Measurements from ENCODE around the gene NPIPA7.
"Not testable (repeated sequence)": the region's sequence is repeated elsewhere in the genome, so short reads cannot be mapped to it uniquely, and the experiment has no call there.

The NPIPA7 gene

DNA sequence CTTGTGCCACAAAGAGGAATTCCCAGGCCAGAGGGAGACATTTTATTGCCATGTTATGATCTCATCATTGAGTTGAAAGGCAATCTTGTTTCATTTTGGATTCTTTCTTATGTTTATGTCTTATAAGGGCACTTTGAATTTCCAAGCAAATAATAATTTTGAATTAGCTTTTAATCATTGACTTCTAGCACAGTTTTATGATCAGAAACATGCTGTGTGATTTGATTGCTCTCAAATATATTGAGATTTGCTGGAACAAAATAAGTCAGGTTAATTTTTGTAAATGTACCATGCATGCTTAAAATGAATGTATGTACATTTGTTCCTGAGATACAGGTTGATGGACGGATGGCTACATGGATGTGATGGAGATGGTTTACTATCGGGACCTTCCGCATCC, at the start of gene NPIPA7:
TSS of gene NPIPA7 (plus strand) at position 301 of the 400 bp plus-strand sequence. CDS start 105 bp downstream, outside the sequence.
- DNase-seq (ENCODE audit: low spot score) = not testable (repeated sequence)

DNA sequence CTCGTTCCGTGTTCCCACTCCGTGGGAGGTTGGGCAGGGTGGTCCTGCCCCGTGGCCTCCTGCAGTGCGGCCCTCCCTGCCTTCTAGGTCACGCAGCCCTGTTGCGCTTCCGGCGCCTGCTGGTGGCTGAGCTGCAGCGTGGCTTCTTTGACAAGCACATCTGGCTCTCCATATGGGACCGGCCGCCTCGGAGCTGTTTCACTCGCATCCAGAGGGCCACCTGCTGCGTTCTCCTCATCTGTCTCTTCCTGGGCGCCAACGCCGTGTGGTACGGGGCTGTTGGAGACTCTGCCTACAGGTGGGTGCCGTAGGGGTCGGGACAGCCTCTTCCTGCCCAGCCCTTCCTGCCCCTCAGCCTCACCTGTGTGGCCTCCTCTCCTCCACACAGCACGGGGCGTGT, 47.5 kb upstream of the NPIPA7 start:
- DNase-seq (ENCODE audit: low spot score) = not testable (repeated sequence)

GRCh38 chr16:16357556-16357955, 21.4 kb upstream of the NPIPA7 start:
- not testable (repeated sequence) for DNase-seq (ENCODE audit: low spot score)

GRCh38 chr16:16358539-16359240, 20.2 kb upstream of the NPIPA7 start:
- DNase-seq (ENCODE audit: low spot score) = not testable (repeated sequence)

DNA sequence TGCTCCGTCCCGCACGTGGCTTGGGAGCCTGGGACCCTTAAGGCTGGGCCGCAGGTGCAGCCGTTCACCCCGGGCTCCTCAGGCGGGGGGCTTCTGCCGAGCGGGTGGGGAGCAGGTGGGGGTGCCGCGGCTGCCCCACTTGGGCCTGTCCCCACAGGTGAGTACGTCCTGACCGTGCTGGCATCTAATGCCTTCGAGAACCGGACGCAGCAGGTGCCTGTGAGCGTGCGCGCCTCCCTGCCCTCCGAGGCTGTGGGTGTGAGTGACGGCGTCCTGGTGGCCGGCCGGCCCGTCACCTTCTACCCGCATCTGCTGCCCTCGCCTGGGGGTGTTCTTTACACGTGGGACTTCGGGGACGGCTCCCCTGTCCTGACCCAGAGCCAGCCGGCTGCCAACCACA, 15.3 kb upstream of the NPIPA7 start:
- DNase-seq (ENCODE audit: low spot score) = not testable (repeated sequence)

GRCh38 chr16:16364100-16364499, 14.8 kb upstream of the NPIPA7 start:
- DNase-seq (ENCODE audit: low spot score) = not testable (repeated sequence)

DNA sequence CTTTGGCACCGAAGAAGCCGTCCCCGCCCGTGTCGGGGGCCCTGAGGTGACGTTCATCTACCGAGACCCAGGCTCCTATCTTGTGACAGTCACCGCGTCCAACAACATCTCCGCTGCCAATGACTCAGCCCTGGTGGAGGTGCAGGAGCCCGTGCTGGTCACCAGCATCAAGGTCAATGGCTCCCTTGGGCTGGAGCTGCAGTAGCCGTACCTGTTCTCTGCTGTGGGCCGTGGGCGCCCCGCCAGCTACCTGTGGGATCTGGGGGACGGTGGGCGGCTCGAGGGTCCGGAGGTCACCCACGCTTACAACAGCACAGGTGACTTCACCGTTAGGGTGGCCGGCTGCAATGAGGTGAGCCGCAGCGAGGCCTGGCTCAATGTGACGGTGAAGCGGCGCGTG, 14.2 kb upstream of the NPIPA7 start:
- not testable (repeated sequence) for DNase-seq (ENCODE audit: low spot score)

GRCh38 chr16:16365319-16365718, 13.6 kb upstream of the NPIPA7 start:
- not testable (repeated sequence) for DNase-seq (ENCODE audit: low spot score)

- DNase-seq (ENCODE audit: low spot score) = not testable (repeated sequence)
These were observed 13.1 kb upstream of the NPIPA7 start for GRCh38 chr16:16365851-16366250.

DNA sequence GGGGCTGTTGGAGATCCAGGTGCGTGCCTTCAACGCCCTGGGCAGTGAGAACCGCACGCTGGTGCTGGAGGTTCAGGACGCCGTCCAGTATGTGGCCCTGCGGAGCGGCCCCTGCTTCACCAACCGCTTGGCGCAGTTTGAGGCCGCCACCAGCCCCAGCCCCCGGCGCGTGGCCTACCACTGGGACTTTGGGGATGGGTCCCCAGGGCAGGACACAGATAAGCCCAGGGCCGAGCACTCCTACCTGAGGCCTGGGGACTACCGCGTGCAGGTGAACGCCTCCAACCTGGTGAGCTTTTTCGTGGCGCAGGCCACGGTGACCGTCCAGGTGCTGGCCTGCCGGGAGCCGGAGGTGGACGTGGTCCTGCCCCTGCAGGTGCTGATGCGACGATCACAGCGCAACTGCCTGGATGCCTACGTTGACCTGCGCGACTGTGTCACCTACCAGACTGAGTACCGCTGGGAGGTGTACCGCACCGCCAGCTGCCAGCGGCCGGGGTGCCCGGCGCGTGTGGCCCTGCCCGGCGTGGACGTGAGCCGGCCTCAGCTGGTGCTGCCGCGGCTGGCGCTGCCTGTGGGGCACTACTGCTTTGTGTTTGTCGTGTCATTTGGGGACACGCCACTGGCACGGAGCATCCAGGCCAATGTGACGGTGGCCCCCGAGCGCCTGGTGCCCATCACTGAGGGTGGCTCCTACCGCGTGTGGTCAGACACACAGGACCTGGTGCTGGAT, 12.2 kb upstream of the NPIPA7 start:
- not testable (repeated sequence) for DNase-seq (ENCODE audit: low spot score)

DNA sequence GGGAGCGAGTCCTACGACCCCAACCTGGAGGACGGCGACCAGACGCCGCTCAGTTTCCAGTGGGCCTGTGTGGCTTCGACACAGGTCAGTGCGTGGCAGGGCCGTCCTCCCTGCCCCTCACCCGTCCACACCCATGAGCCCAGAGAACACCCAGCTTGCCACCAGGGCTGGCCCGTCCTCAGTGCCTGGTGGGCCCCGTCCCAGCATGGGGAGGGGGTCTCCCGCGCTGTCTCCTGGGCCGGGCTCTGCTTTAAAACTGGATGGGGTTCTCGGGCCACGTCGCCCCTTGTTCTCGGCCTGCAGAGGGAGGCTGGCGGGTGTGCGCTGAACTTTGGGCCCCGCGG, 11.7 kb upstream of the NPIPA7 start:
- not testable (repeated sequence) for DNase-seq (ENCODE audit: low spot score)

GRCh38 chr16:16369081-16369856, 9.7 kb upstream of the NPIPA7 start:
- DNase-seq (ENCODE audit: low spot score) = not testable (repeated sequence)

DNA sequence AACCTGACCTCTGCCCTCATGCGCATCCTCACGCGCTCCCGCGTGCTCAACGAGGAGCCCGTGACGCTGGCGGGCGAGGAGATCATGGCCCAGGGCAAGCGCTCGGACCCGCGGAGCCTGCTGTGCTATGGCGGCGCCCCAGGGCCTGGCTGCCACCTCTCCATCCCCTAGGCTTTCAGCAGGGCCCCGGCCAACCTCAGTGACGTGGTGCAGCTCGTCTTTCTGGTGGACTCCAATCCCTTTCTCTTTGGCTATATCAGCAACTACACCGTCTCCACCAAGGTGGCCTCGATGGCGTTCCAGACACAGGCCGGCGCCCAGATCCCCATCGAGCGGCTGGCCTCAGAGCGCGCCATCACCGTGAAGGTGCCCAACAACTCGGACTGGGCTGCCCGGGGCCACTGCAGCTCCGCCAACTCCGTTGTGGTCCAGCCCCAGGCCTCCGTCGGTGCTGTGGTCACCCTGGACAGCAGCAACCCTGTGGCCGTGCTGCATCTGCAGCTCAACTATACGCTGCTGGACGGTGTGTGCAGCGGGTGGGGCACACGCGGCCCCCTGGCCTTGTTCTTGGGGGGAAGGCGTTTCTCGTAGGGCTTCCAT, 7.7 kb upstream of the NPIPA7 start:
- not testable (repeated sequence) for DNase-seq (ENCODE audit: low spot score)

DNA sequence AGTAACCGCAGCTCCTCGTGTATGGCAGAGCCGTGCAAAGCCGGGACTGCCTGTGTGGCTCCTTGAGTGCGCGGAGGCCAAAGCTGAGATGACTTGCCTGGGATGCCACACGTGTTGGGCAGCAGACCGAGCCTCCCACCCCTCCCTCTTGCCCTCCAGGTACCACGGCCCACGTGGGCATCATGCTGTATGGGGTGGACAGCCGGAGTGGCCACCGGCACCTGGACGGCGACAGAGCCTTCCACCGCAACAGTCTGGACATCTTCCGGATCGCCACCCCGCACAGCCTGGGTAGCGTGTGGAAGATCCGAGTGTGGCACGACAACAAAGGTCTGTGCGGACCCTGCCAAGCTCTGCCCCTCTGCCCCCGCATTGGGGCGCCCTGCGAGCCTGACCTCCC, 4.7 kb upstream of the NPIPA7 start:
- not testable (repeated sequence) for DNase-seq (ENCODE audit: low spot score)

DNA sequence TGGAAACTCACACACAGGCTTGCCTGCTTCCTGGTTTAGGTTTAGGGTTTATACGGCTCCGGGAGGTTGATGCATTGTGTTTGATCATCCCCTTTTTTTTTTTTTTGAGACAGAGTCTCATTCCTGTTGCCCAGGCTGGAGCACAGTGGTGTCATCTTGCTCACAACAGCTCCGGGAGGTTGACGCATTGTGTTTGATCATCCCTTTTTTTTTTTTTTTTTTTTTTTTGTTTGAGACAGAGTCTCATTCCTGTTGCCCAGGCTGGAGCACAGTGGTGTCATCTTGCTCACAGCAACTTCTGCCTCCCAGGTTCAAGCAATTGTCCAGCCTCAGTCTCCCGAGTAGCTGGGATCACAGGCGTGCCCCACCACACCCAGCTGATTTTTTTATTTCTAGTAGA, 20.7 kb downstream of the NPIPA7 start:
- not testable (repeated sequence) for DNase-seq (ENCODE audit: low spot score)

DNA sequence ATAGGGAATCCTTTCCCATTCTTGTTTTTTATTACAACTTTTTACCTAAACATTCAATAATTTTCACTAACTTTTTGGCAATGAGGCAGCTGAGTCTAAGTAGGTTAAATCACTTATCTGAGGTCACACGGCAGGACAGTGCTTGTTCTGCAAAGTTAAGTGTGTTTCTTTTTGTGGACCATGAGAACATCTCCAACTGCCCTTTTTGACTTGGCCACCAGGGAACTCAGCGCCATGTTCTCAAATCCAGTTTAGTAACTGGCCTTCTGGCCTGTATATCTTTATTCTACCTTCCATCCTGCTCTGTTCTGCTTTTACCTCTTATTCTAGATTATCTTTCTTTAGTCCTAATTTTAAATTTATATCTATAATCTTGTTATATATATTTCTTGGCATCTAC, 23.4 kb downstream of the NPIPA7 start:
- DNase-seq (ENCODE audit: low spot score) = not testable (repeated sequence)

- DNase-seq (ENCODE audit: low spot score) = not testable (repeated sequence)
These were observed 25.3 kb downstream of the NPIPA7 start for GRCh38 chr16:16404283-16404682.

DNA sequence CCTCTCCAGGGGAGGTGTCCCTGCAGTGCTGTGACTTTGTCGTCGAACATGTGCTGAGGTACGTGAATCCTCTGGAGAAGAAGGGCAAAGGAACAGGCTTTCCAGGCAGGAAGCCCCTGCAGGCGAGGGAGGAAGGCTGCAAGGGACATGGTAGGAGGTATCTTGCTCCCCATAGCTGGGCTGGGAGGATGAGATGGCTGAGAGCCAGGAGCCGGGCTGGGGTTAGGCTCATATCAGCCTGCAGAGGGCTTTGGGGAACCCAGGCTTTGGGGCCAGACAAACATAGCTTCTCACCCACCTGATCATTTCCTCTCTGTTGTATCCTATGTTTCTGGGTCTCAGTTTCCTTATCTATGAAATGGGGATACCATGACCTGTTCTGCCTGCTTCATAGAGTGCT, 26.5 kb downstream of the NPIPA7 start:
- DNase-seq (ENCODE audit: low spot score) = not testable (repeated sequence)

DNA sequence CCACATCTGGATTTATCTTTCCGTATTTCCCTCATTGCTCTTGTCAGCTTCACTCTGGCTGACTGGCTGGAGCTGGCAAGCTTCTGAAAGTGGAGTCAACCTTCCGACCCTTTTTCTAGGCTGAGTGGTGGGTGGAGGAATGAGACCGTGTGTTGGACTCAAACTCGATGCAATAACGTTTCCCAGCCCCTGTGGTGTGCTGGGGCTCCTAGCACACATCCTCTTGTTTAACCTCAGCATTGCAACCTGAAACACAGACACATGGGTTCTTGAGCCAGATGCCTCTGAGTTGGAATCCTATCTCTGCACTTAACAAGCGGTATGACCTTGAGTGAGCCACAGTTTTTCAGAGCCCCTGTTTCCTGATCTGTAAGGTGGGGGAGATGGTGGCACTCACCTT, 29.5 kb downstream of the NPIPA7 start:
- not testable (repeated sequence) for DNase-seq (ENCODE audit: low spot score)

DNA sequence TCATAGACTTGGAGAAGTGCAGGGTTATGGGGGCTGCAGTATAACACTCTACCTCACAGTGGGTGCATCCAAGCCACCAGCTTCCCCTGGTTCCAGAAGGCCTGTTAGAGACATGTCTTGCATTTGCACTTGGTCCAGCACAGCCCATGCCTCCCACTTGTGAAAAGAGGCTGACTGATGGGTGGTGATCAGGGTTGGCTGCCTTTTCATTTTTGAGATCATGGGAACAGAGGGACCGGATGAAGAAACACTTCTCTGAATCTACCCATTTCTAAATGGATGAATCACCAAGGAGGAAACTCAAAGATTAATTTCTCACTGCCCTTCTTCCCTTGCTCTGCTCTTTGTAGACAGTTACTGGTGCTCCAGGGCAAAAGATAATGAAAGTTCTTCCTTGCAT, 34.8 kb downstream of the NPIPA7 start:
- not testable (repeated sequence) for DNase-seq (ENCODE audit: low spot score)

GRCh38 chr16:16417071-16417470, 38.1 kb downstream of the NPIPA7 start:
- DNase-seq (ENCODE audit: low spot score) = not testable (repeated sequence)

- not testable (repeated sequence) for DNase-seq (ENCODE audit: low spot score)
These were observed 39.1 kb downstream of the NPIPA7 start for GRCh38 chr16:16417914-16418544.
